Liver (tissue), 9 donors: ENCODE measurements around the gene MDGA2. TPM values are rescaled to one million over a fixed set of nuclear protein-coding genes. Genes with fewer than 3 reads are reported as not detected.

Source experiments
- DNase-seq: peaks from one replicate; pipeline ENCODE4 v3.0.0-alpha.2; 2017; ENCODE audit warnings: low spot score
- H3K27ac ChIP-seq, 2 donors: one replicate each; pipeline ENCODE4 v1.7.0; 2013; ENCODE audit warnings: inconsistent platforms in 2 of 2, low read length in 2 of 2, control low read depth in 1 of 2, low read depth in 1 of 2, mild to moderate bottlenecking in 1 of 2
- H3K27me3 ChIP-seq, 4 donors: one replicate each; pipeline versions ENCODE4 v1.6.1 to v1.7.0; 2013; ENCODE audit warnings: low read length in 3 of 4, inconsistent platforms in 1 of 4, mild to moderate bottlenecking in 1 of 4, moderate library complexity in 1 of 4; ENCODE audit not compliant: control insufficient read depth in 4 of 4, insufficient read depth in 4 of 4
- H3K36me3 ChIP-seq, 4 donors: one replicate each; pipeline versions ENCODE4 v1.6.1 to v1.7.0; 2013; ENCODE audit warnings: low read length in 3 of 4, mild to moderate bottlenecking in 3 of 4, low read depth in 1 of 4, moderate library complexity in 1 of 4; ENCODE audit not compliant: control insufficient read depth in 4 of 4, insufficient read depth in 3 of 4
- H3K4me1 ChIP-seq, 4 donors: one replicate each; pipeline versions ENCODE4 v1.6.1 to v1.7.0; 2013; ENCODE audit warnings: low read length in 3 of 4, mild to moderate bottlenecking in 3 of 4, moderate library complexity in 1 of 4; ENCODE audit not compliant: control insufficient read depth in 4 of 4, insufficient read depth in 4 of 4
- H3K4me3 ChIP-seq, 3 donors: one replicate each; pipeline versions ENCODE4 v1.6.1 to v1.7.0; 2013; ENCODE audit warnings: low read length in 3 of 3, control low read depth in 1 of 3, low read depth in 1 of 3, mild to moderate bottlenecking in 1 of 3
- H3K9ac ChIP-seq, 2 donors: one replicate each; pipeline ENCODE4 v1.7.0; 2013; ENCODE audit warnings: low read length in 2 of 2, mild to moderate bottlenecking in 2 of 2, moderate library complexity in 2 of 2, control low read depth in 1 of 2, low read depth in 1 of 2
- H3K9me3 ChIP-seq, 4 donors: one replicate each; pipeline versions ENCODE4 v1.6.1 to v1.7.0; 2013; ENCODE audit warnings: low read length in 3 of 4; ENCODE audit not compliant: control insufficient read depth in 4 of 4
- EGR1 ChIP-seq, 2 donors: IDR thresholded peaks; 2 replicates each; pipeline ENCODE4 v1.6.1; 2016 to 2018; ENCODE audit warnings: antibody characterized with exemption in 2 of 2, low read depth in 2 of 2
- FOXA1 ChIP-seq: IDR thresholded peaks from 2 replicates; pipeline ENCODE4 v1.6.1; 2016; ENCODE audit warnings: antibody characterized with exemption
- GABPA ChIP-seq, 2 donors: IDR thresholded peaks in 1 of 2; conservative IDR thresholded peaks in 1 of 2; 2 replicates each; pipeline ENCODE4 v1.6.1; 2016; ENCODE audit warnings: antibody characterized with exemption in 2 of 2, mild to moderate bottlenecking in 1 of 2, moderate library complexity in 1 of 2
- HNF4G ChIP-seq: IDR thresholded peaks from 2 replicates; pipeline ENCODE4 v1.6.1; 2016; ENCODE audit warnings: antibody characterized with exemption
- JUND ChIP-seq, 2 donors: IDR thresholded peaks; 2 replicates each; pipeline ENCODE4 v1.6.1; 2016; ENCODE audit warnings: antibody characterized with exemption in 2 of 2
- RAD21 ChIP-seq, 2 donors: IDR thresholded peaks; 2 replicates each; pipeline ENCODE4 v1.6.1; 2016; ENCODE audit warnings: antibody characterized with exemption in 2 of 2, mild to moderate bottlenecking in 2 of 2
- SP1 ChIP-seq: IDR thresholded peaks from 2 replicates; pipeline ENCODE4 v1.6.1; 2018; ENCODE audit warnings: antibody characterized with exemption, mild to moderate bottlenecking
- TAF1 ChIP-seq: conservative IDR thresholded peaks from 2 replicates; pipeline ENCODE4 v1.6.1; 2016; ENCODE audit warnings: antibody characterized with exemption, mild to moderate bottlenecking
- YY1 ChIP-seq: IDR thresholded peaks from 2 replicates; pipeline ENCODE4 v1.6.1; 2016; ENCODE audit warnings: antibody characterized with exemption, mild to moderate bottlenecking
- WGBS: extraction: QIAGEN DNeasy Blood & Tissue Kit; methylation state at CpG from one replicate; pipeline ENCODE4 v1.1.7; 2013; 5-methylcytosine and 5-hydroxymethylcytosine counted together
- polyA plus RNA-seq, 2 donors: library from polyadenylated mRNA; stranded (reverse) in 1 of 2; unstranded in 1 of 2; fragments of 200-250 nt in 1 of 2; fragments of >200 nt in 1 of 2; fragmentation: Nextera tagmentation in 1 of 2; extraction: Ambion mirVana in 1 of 2; gene quantifications; one replicate each; pipeline versions ENCODE4 v1.2.1 to v1.2.3, GENCODE V29; 2013 to 2015
- total RNA-seq, 2 donors: library from RNA; depleted of rRNA; stranded (reverse); fragments of >200 nt; gene quantifications; one replicate each; pipeline ENCODE4 v1.2.3, GENCODE V29; 2014
- TF ChIP-seq, protein P1 (sequence below): IDR thresholded peaks from 2 replicates; pipeline ENCODE4 v1.6.1; 2016; ENCODE audit warnings: antibody characterized with exemption
- TF ChIP-seq, protein P2 (sequence below): IDR thresholded peaks from 2 replicates; pipeline ENCODE4 v1.6.1; 2016; ENCODE audit warnings: antibody characterized with exemption
- TF ChIP-seq, protein P3 (sequence below): IDR thresholded peaks from 2 replicates; pipeline ENCODE4 v1.6.1; 2016; ENCODE audit warnings: antibody characterized with exemption
- TF ChIP-seq, protein P4 (sequence below): fragments of 150-350 bp; IDR thresholded peaks from 2 replicates; pipeline ENCODE4 v1.5.1; 2017; ENCODE audit warnings: improper control_type of control experiment, low read depth, low read length; ENCODE audit not compliant: missing input control
- TF ChIP-seq, protein P5 (sequence below): IDR thresholded peaks from 2 replicates; pipeline ENCODE4 v1.6.1; 2016; ENCODE audit warnings: antibody characterized with exemption, mild to moderate bottlenecking
- donor health status: healthy.
- donor health status: healthy.
- donor health status: healthy.
- donor health status: healthy.
- donor health status: healthy.

Gene MDGA2
- total and polyA plus RNA-seq, 4 donors = 0.05 to 0.33 (median 0.19) TPM

DNA sequence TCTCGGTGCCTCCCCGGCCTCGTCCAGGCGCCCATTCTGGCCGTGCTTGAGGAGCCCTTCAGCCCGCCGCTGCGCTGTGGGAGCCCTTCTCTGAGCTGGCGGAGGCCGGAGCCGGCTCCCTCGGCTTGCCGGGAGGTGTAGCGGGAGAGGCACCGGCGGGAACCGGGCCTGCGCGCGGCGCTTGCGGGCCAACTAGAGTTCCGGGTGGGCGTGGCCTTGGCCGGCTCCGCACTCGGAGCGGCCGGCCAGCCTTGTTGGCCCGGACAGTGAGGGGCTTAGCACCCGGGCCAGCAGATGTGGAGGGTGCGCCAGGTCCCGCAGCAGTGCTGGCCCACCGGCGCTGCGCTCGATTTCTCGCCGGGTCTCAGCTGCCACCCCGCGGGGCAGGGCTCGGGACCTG, 855.1 kb downstream of the MDGA2 start:
- no peaks in the 10 kb centered on the region for H3K9me3 ChIP-seq
- H3K27me3 ChIP-seq = peaks cover 0 to 3% (median 0%) of the 10 kb centered on the region in 4 donors
- no peak overlapping the region for H3K4me3 ChIP-seq
- DNase-seq = no peak
- 93% methylated on average over 42 of the region's 42 CpGs for WGBS
- no peak overlapping the region for H3K27ac ChIP-seq
- H3K36me3 ChIP-seq = no peaks in the 10 kb centered on the region
- TF ChIP-seq RAD21 (IDR thresholded peaks at IDR 0.05) = no peak
- TF ChIP-seq EGR1 (IDR thresholded peaks at IDR 0.05; ENCODE audit: low read depth in 2 of 2) = no peak
- TF ChIP-seq, protein P1, sequence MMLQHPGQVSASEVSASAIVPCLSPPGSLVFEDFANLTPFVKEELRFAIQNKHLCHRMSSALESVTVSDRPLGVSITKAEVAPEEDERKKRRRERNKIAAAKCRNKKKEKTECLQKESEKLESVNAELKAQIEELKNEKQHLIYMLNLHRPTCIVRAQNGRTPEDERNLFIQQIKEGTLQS = no peak
- TF ChIP-seq, protein P2, sequence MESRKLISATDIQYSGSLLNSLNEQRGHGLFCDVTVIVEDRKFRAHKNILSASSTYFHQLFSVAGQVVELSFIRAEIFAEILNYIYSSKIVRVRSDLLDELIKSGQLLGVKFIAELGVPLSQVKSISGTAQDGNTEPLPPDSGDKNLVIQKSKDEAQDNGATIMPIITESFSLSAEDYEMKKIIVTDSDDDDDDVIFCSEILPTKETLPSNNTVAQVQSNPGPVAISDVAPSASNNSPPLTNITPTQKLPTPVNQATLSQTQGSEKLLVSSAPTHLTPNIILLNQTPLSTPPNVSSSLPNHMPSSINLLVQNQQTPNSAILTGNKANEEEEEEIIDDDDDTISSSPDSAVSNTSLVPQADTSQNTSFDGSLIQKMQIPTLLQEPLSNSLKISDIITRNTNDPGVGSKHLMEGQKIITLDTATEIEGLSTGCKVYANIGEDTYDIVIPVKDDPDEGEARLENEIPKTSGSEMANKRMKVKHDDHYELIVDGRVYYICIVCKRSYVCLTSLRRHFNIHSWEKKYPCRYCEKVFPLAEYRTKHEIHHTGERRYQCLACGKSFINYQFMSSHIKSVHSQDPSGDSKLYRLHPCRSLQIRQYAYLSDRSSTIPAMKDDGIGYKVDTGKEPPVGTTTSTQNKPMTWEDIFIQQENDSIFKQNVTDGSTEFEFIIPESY = no peak
- TF ChIP-seq GABPA (IDR thresholded peaks at IDR 0.05 in 1 of 2, conservative IDR thresholded peaks at IDR 0.05 in 1 of 2) = no peak
- TF ChIP-seq JUND (IDR thresholded peaks at IDR 0.05) = no peak
- TF ChIP-seq, protein P3, sequence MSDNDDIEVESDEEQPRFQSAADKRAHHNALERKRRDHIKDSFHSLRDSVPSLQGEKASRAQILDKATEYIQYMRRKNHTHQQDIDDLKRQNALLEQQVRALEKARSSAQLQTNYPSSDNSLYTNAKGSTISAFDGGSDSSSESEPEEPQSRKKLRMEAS = no peak
- no peak for TF ChIP-seq FOXA1
- no peak for TF ChIP-seq TAF1
- no peak for TF ChIP-seq SP1
- no peaks in the 10 kb centered on the region for H3K4me1 ChIP-seq
- no peak overlapping the region for H3K9ac ChIP-seq

DNA sequence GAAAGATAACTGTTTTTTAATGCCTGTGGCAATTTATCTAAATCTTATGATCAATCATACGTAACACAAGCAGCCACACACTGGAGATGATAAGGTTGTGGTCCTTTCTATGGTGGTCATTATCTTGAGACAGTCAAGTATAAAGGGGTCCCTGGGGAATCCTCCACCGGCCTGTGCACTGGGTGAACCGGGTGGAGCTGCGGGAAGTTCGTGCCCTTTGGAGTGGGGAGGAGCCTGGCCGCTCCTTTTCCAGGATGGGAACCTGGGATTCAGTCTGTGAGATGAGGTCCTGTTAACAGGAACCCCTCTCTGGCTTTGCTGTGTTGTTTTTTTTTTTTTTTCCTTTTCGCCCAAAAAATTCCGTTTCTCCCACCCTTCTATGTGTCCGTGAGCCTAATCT, 856.3 kb downstream of the MDGA2 start:
- DNase-seq = no peak

More for the DNA sequence above, 856.3 kb downstream of the MDGA2 start:
- Histone ChIP-seq H3K4me1 (no peaks in the 10 kb centered on the region), H3K27ac (no peak overlapping the region), H3K27me3 (peaks cover 0 to 3% (median 0%) of the 10 kb centered on the region in 4 donors), H3K36me3 (no peaks in the 10 kb centered on the region), H3K4me3 (no peak overlapping the region), H3K9me3 (no peaks in the 10 kb centered on the region), H3K9ac (no peak overlapping the region)
- TF ChIP-seq, protein P4, sequence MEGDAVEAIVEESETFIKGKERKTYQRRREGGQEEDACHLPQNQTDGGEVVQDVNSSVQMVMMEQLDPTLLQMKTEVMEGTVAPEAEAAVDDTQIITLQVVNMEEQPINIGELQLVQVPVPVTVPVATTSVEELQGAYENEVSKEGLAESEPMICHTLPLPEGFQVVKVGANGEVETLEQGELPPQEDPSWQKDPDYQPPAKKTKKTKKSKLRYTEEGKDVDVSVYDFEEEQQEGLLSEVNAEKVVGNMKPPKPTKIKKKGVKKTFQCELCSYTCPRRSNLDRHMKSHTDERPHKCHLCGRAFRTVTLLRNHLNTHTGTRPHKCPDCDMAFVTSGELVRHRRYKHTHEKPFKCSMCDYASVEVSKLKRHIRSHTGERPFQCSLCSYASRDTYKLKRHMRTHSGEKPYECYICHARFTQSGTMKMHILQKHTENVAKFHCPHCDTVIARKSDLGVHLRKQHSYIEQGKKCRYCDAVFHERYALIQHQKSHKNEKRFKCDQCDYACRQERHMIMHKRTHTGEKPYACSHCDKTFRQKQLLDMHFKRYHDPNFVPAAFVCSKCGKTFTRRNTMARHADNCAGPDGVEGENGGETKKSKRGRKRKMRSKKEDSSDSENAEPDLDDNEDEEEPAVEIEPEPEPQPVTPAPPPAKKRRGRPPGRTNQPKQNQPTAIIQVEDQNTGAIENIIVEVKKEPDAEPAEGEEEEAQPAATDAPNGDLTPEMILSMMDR = no peak
- TF ChIP-seq SP1 = no peak
- TF ChIP-seq JUND (IDR thresholded peaks at IDR 0.05) = no peak
- TF ChIP-seq HNF4G = no peak
- no peak for TF ChIP-seq YY1
- TF ChIP-seq GABPA (IDR thresholded peaks at IDR 0.05 in 1 of 2, conservative IDR thresholded peaks at IDR 0.05 in 1 of 2) = no peak
- TF ChIP-seq, protein P5, sequence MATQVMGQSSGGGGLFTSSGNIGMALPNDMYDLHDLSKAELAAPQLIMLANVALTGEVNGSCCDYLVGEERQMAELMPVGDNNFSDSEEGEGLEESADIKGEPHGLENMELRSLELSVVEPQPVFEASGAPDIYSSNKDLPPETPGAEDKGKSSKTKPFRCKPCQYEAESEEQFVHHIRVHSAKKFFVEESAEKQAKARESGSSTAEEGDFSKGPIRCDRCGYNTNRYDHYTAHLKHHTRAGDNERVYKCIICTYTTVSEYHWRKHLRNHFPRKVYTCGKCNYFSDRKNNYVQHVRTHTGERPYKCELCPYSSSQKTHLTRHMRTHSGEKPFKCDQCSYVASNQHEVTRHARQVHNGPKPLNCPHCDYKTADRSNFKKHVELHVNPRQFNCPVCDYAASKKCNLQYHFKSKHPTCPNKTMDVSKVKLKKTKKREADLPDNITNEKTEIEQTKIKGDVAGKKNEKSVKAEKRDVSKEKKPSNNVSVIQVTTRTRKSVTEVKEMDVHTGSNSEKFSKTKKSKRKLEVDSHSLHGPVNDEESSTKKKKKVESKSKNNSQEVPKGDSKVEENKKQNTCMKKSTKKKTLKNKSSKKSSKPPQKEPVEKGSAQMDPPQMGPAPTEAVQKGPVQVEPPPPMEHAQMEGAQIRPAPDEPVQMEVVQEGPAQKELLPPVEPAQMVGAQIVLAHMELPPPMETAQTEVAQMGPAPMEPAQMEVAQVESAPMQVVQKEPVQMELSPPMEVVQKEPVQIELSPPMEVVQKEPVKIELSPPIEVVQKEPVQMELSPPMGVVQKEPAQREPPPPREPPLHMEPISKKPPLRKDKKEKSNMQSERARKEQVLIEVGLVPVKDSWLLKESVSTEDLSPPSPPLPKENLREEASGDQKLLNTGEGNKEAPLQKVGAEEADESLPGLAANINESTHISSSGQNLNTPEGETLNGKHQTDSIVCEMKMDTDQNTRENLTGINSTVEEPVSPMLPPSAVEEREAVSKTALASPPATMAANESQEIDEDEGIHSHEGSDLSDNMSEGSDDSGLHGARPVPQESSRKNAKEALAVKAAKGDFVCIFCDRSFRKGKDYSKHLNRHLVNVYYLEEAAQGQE = no peak
- TF ChIP-seq FOXA1 = no peak
- TF ChIP-seq RAD21 (IDR thresholded peaks at IDR 0.05) = no peak
- WGBS = 71% methylated on average over 9 of the region's 9 CpGs
